NCI-H187 (cell line): ENCODE data around the gene TAF4.

ENCODE experiments used
- DNase-seq, 2 experiments: peaks; one replicate each; lab custom pipeline; 2025; lab: John Stamatoyannopoulos, UW

The TAF4 gene

DNA sequence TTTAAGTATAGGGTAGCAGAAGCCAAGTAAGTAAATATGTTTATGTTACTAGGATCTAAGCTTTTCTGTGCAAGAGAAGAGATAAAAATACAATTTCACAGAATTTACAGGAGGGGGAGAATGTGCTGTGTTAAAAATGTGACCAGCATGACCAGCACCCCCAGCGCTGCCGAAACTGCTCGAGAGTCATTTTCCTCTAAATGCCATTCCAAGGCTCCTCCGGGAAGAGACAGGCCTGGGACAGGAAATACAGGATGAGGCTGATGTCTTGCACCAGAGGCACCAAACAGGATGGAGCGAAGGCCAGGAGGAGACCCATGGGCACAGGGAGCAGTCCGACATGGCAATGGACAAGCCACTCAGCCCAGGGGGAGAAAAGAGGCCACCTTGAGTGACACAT is 21.1 kb downstream of the TAF4 start:
- DNase-seq: no peak

DNA sequence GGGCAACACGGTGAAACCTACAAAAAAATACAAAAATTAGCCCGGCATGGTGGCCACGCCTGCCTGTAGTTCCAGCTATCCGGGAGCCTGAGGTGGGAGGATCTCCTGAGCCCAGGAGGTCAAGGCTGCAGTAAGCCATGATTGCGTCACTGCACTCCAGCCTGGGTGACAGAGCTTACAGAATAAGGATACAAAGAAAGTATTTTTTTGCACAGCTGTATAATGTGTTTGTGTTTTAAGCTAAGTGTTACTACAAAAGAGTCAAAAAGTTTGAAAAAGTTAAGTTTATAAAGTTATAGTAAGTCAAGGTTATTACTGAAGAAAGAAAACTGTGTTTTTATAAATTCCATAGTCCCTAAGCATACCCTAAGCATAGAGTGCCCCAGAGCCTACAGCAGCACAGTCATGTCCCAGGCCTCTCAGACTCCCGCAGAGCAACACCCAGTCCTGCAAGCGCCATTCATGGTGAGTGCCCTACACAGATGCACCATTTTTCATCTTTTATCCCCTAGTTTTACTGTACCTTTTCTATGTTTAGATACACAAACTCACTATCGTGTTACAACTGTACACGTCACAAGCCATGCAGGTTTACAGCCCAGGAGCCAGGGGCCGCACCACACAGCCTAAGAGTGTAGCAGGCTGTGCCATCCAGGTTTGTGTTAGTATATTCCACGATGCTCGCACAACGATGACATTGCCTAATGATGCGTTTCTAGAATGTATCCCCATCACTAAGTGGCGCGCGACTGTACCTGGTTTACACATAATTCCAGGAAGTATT is 22.4 kb downstream of the TAF4 start:
- DNase-seq: no peak

GRCh38 chr20:62042025-62042820 is 23.5 kb downstream of the TAF4 start:
- DNase-seq: no peak

DNA sequence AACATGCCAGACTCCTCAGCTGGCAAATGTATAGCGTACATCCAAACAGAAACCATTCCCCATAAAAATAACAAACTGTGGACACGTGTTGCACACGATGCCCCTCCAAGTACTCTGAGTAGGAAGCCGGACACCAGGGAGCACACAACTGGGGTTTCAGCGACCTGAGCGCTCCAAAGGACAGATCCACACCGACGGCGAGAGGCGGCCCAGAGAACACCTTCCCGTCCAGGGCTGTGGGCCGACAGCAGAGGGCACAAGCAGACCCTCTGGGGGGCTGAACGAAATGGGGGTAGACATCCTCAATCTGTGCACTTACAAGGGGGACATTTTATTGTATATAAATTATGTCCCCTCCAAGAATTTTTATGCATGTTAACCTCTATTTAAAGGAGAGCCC is 24.7 kb downstream of the TAF4 start:
- DNase-seq: no peak

GRCh38 chr20:62040381-62040922 is 25.2 kb downstream of the TAF4 start:
- no peak for DNase-seq

DNA sequence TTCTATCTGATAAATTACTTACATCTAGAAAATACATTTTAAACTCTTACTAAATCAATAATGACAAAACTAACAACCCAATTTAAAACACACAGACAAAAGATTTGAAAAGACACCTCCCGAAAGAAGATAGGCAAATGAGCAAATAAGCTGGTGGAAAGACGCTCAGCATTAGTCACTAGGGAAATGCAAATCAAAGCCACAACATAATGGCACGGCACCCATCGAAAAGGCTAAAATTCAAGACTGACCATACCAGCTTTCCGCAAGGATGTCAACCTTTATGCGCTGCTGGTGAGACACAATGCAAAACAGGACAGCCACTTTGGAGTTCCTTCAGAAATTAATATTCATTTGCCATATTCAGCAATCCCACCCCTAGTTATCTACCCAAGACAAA is 25.9 kb downstream of the TAF4 start:
- DNase-seq: no peak

GRCh38 chr20:62032609-62033368 is 32.9 kb downstream of the TAF4 start:
- DNase-seq: no peak

DNA sequence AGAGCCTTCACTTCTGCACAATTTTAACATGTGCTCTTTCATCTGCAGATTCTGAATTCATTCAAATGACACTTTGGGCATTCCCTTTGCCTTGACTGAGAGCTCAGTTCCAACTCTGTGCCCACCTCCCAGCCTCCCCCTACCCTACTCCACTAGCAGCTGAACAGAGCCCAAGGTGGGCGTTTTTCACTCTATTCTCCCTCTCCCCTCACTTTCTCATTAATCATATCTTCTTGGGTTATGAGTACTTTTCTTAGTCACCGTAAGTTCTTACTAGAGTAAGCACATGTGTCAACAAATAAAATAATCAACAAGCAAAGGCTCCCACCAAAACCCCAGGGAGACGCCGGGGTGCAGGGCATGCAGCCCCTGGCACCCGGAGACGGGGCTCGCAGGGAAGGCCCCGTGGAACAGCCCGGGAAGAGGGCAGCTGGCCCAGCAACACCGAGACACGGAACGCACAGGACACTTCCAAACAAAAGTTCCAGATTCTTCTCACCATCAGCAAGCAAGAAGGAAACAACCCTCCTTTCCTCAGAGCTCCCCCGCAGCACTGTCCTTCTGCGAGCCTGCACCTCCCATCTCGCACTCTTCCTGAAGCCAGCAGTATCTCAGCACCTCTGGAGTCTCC is 34.1 kb downstream of the TAF4 start:
- DNase-seq: no peak

DNA sequence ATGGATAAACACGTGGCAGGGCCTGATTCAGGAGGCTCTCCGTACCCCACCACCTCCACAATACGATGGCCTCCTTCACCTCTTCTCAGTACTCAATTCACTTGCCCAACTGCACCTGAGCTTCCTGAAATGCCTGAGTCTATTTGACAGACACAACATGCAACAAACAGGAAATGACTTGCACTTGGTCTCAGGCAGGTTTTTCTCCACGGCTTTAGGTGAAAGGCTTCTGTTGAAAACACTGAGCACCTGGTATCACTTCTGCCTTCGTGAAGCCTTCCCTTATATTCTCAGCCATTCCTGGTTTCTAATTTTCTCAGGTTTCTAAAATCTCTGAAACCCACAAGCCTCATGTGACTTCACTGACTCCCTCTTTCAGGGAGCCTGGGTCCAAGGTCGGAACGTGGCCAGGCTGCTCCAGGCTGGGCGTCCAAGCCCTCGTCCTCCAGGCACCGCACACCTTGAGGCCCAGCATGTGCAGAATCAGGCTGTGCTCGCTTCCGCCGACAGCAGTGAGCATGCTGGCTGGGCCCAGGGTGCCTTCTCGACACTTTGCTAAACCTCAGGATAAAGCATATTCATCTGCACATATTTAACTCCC is 34.7 kb downstream of the TAF4 start:
- no peak for DNase-seq

DNA sequence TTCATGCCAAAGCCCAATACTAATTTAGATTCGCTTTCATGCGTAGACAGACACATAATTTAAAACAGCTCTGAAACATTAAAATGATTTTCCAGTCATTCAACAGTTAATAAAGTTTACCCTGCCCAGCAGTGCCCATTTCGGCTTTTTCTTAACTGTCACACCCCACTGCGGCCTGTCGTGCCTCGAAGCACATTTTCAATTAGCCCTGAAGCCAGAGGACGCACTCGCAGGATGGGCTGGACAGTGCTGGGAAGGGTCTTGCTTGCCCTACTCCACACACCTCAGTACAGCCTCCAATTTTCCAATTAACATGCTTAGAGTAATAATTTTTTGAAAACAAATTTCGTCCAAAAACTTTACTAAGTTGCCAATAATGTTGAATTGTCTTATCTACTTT is 35.3 kb downstream of the TAF4 start:
- DNase-seq: no peak

- no peak for DNase-seq
These were observed 35.7 kb downstream of the TAF4 start for GRCh38 chr20:62029949-62030348.

DNA sequence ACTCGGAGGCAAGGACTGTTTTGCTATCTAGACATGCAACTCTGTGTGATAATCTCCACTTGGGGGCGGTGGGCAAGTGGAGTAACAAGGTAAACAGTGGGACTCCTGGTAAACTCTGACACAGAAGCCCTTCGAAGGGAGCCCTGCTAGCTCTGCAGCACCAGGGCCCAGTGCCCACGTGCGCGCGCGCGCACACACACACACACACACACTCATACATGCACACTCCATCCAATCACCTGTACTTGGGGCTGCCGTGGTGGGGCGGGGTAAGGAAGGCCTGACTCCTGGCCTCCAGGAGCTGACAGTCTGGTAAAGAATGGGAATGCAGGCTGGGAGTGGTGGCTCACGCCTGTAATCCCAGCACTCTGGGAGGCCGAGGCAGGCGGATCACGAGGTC is 36.4 kb downstream of the TAF4 start:
- DNase-seq: no peak

DNA sequence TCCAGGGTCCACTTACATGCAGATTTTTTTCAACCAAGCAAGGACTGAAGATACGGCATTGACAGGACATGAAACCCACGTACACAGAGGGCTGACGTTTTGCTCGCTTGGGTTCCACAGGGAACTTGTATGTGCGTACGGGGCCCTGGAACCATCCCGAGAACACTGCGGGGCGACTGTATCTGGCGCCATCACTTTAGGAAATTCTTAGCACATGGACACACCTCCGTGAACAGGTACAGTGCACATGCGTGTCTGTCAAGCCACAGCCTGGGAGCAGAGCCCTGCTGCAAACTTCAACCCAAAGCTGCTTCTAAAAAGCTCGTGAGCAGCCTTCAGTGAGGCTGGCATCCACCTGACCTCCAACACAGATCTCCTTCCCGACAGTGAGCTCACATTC is 37.3 kb downstream of the TAF4 start:
- no peak for DNase-seq

GRCh38 chr20:62027698-62028321 is 37.9 kb downstream of the TAF4 start:
- DNase-seq: no peak

- DNase-seq: no peak
These were observed 38.6 kb downstream of the TAF4 start for GRCh38 chr20:62027116-62027515.

DNA sequence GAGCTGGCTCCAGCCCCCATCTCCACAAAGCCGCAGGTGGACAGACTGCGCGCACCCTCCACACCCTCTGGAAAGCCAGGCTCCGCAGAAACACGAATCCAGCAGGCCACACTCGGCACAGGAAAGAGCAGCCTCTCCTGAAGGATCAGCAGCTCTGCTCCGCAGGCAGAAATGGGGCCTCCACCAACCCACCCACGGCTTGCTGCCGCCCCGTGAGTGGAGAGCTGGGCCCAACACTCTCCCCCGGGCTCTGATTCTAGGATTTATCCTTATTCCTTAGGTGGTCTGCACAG is 39.2 kb downstream of the TAF4 start:
- no peak for DNase-seq

DNA sequence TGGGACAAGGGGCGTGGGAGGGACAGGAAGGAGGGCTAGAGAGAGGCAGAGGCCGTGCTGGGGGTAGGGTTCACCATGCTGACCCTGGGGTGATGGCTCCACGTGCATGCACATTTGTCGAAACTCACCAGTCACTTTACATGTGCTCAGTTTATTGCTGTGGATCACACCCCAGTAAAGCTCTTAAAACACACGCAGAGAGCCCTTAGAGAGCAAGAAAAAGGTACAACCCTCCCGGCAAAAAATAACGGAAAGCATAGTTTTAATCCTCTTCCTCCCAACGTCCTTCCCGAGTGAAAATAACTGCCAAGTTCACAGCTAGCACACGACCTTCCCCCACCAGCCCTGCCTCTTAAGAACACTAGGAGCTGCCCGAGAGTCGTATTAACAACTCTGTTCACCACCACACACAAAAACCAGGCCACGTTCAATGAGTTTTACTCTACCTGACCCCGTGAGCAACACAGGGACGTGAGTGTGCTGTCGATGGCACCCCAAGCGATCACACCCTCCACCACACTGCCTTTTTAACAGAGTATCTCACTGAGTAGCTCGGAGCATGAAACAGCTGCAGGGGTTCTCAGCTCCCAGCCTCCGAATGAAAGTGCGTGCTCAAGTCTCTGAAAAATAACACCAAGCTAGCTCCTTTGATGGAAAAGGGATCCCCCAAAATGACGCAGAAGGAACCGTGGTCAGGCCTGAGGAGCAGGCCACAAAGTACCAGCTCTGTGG is 39.7 kb downstream of the TAF4 start:
- no peak for DNase-seq

- DNase-seq: no peak
These were observed 40.3 kb downstream of the TAF4 start for GRCh38 chr20:62025394-62025793.

DNA sequence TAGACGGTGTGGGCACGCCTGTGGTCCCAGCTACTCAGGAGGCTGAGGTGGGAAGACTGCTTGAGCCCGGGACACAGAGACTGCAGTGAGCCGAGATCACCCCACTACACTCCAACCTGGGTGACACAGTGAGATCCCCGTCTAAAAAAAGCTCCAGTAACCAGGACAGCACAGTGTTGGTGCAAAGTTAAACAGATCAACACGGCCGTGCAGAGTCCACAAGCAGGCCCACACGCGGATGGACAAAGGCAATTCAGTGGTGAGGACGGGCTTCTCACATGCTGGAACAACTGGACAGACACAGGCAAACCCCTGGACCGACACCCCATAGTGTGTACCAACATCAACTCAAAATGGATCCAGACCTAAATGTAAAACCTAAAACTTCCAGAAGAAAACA is 41.7 kb downstream of the TAF4 start:
- DNase-seq: no peak

- no peak for DNase-seq
These were observed 43.0 kb downstream of the TAF4 start for GRCh38 chr20:62022575-62023139.
